ENCODE measurements around the gene ODAD4.

- TF ChIP-seq CTCF (IDR thresholded peaks at IDR 0.05; ENCODE audit: low read depth, low read length), result no peak
- TF ChIP-seq EZH2phosphoT487 (IDR thresholded peaks at IDR 0.05; ENCODE audit: low read depth), result no peak
Observed at GRCh38 chr17:41906465-41907184, 23.8 kb upstream of the ODAD4 start.
